Peyer's patch (tissue), 4 donors: ENCODE data around the gene KDM1B. TPM values are rescaled to one million over a fixed set of nuclear protein-coding genes. Genes with fewer than 3 reads are reported as not detected.

Experiments used
- DNase-seq, 3 donors: peaks; one replicate each; pipeline ENCODE4 v3.0.0-alpha.2; 2017 to 2019
- H3K27ac ChIP-seq, 4 donors: fragments of 200-600 bp; sonication (generic); one replicate each; pipeline ENCODE4 v1.5.1; 2016 to 2019
- H3K27me3 ChIP-seq, 2 donors: fragments of 200-600 bp; sonication (generic); one replicate each; pipeline ENCODE4 v1.5.1; 2019
- H3K36me3 ChIP-seq, 3 donors: fragments of 200-600 bp; sonication (generic); one replicate each; pipeline ENCODE4 v1.5.1; 2016 to 2019
- H3K4me1 ChIP-seq, 4 donors: fragments of 200-600 bp; sonication (generic); one replicate each; pipeline ENCODE4 v1.5.1; 2016 to 2019
- H3K4me3 ChIP-seq, 4 donors: fragments of 200-600 bp; sonication (generic); 1 replicate in 3 of 4; 2 replicates in 1 of 4; pipeline ENCODE4 v1.5.1; 2016 to 2019; ENCODE audit warnings: mild to moderate bottlenecking in 1 of 4
- H3K9me3 ChIP-seq, 4 donors: fragments of 200-600 bp; sonication (generic); one replicate each; pipeline ENCODE4 v1.5.1; 2016 to 2019; ENCODE audit warnings: mild to moderate bottlenecking in 1 of 4
- CTCF ChIP-seq, 6 experiments: fragments of 450-650 bp in 4 of 6; fragments of 200-600 bp in 2 of 6; sonication (generic) in 1 of 6; IDR thresholded peaks; one replicate each; pipeline ENCODE4 v1.5.1; 2017 to 2019; ENCODE audit warnings: antibody characterized with exemption in 6 of 6, mild to moderate bottlenecking in 3 of 6, moderate library complexity in 1 of 6
- POLR2A ChIP-seq, 2 donors: fragments of 450-650 bp; IDR thresholded peaks; one replicate each; pipeline ENCODE4 v1.5.1; 2017; ENCODE audit warnings: antibody characterized with exemption in 2 of 2, mild to moderate bottlenecking in 2 of 2, moderate library complexity in 2 of 2
- total RNA-seq, 4 donors: library from RNA; depleted of rRNA; stranded (reverse); fragments of >200 nt; gene quantifications; one replicate each; pipeline ENCODE4 v1.1.0, GENCODE V29; 2016

KDM1B gene
- total RNA-seq, 4 donors from 2014 or later, result 15.1 to 22.1 (median 19.1) TPM

- Histone ChIP-seq H3K4me3 (no peak overlapping the region), H3K27ac (no peak overlapping the region), H3K27me3 (no peaks in the 10 kb centered on the region), H3K36me3 (peaks cover 0 to 42% (median 0%) of the 10 kb centered on the region in 3 donors), H3K9me3 (no peaks in the 10 kb centered on the region), H3K4me1 (peaks cover 0 to 3% (median under 1%) of the 10 kb centered on the region in 4 donors)
- TF ChIP-seq CTCF (IDR thresholded peaks at IDR 0.05) (no peak), POLR2A (IDR thresholded peaks at IDR 0.05) (no peak)
- no peak for DNase-seq
Measured at GRCh38 chr6:18161431-18161830, 6.2 kb downstream of the KDM1B start.

GRCh38 chr6:18162401-18162800 is 7.2 kb downstream of the KDM1B start:
- Histone ChIP-seq H3K27ac (no peak overlapping the region), H3K4me1 (no peaks in the 10 kb centered on the region), H3K36me3 (peaks cover 0 to 48% (median 0%) of the 10 kb centered on the region in 3 donors), H3K9me3 (no peaks in the 10 kb centered on the region), H3K4me3 (no peak overlapping the region), H3K27me3 (no peaks in the 10 kb centered on the region)
- no peak for DNase-seq
- TF ChIP-seq POLR2A (IDR thresholded peaks at IDR 0.05) (no peak), CTCF (IDR thresholded peaks at IDR 0.05) (no peak)

GRCh38 chr6:18165751-18166150 is 10.5 kb downstream of the KDM1B start:
- Histone ChIP-seq H3K27ac (no peak overlapping the region), H3K36me3 (peaks cover 0 to 59% (median 0%) of the 10 kb centered on the region in 3 donors), H3K27me3 (no peaks in the 10 kb centered on the region), H3K9me3 (no peaks in the 10 kb centered on the region), H3K4me1 (no peaks in the 10 kb centered on the region), H3K4me3 (no peak overlapping the region)
- DNase-seq, result no peak
- TF ChIP-seq CTCF (IDR thresholded peaks at IDR 0.05), result no peak
- no peak for TF ChIP-seq POLR2A (IDR thresholded peaks at IDR 0.05)

GRCh38 chr6:18166312-18167036 is 11.3 kb downstream of the KDM1B start:
- no peaks in the 10 kb centered on the region for H3K4me1 ChIP-seq
- no peak for DNase-seq
- H3K27ac ChIP-seq, result no peak overlapping the region
- no peaks in the 10 kb centered on the region for H3K27me3 ChIP-seq
- no peak overlapping the region for H3K4me3 ChIP-seq
- H3K9me3 ChIP-seq, result no peaks in the 10 kb centered on the region
- no peak for TF ChIP-seq CTCF (IDR thresholded peaks at IDR 0.05)
- no peak for TF ChIP-seq POLR2A (IDR thresholded peaks at IDR 0.05)
- peaks cover 0 to 58% (median 0%) of the 10 kb centered on the region in 3 donors for H3K36me3 ChIP-seq

- no peak for TF ChIP-seq POLR2A (IDR thresholded peaks at IDR 0.05)
- no peak for TF ChIP-seq CTCF (IDR thresholded peaks at IDR 0.05)
- Histone ChIP-seq H3K4me1 (no peaks in the 10 kb centered on the region), H3K4me3 (no peak overlapping the region), H3K27me3 (no peaks in the 10 kb centered on the region), H3K27ac (no peak overlapping the region), H3K9me3 (no peaks in the 10 kb centered on the region), H3K36me3 (peaks cover 0 to 51% (median 0%) of the 10 kb centered on the region in 3 donors)
- no peak for DNase-seq
Measured at GRCh38 chr6:18168264-18168663, 13.0 kb downstream of the KDM1B start.
